HepG2 (cell line): ENCODE results near the gene CAMK2D. TPM values are rescaled to one million over a fixed set of nuclear protein-coding genes. Genes with fewer than 3 reads are reported as not detected.

Experiments
- ATAC-seq: fragments of 200-7000 bp; cut with Tn5 transposase; 3 replicates; pipeline ENCODE4 v1.9.1; 2020; ENCODE audit warnings: mild to moderate bottlenecking, moderate library complexity
- BruUV-seq: library from RNA; stranded (reverse); fragments of 400-500 nt; replicated peaks from 2 replicates; lab custom pipeline; 2021; lab: Mats Ljungman, UMichigan
- CTCF ChIA-PET: fragments of 300-600 bp; formaldehyde crosslinking; extraction: SDS; loops from one replicate; lab custom pipeline; 2021; ENCODE audit warnings: low total read pairs, inconsistent platforms, low intra/inter-chr PET ratio; lab: Yijun Ruan, JAX
- POLR2A ChIA-PET: fragments of 350-600 bp; sonication (Branson Sonifier 250); formaldehyde crosslinking; loops from one replicate; lab custom pipeline; 2020; ENCODE audit warnings: antibody characterized with exemption, inconsistent platforms; lab: Yijun Ruan, JAX
- DNase-seq: peaks from one replicate; pipeline ENCODE4 v3.0.0-alpha.2; 2015; ENCODE audit warnings: low spot score
- FAIRE-seq: peaks from 3 replicates; lab custom pipeline; 2011; peaks lifted over from hg19 to GRCh38; lab: Jason Lieb, UNC
- H2AFZ ChIP-seq: one replicate; pipeline ENCODE4 v1.6.1; 2011; ENCODE audit warnings: low read length, inconsistent platforms
- H3K27ac ChIP-seq: fragments of 300-600 bp; 3 replicates; pipeline ENCODE4 v1.8.0; 2011; ENCODE audit warnings: mixed run types, mild to moderate bottlenecking, mixed read lengths, low read length, inconsistent platforms; ENCODE audit not compliant: insufficient read depth; ENCODE audit errors: extremely low read length
- H3K27me3 ChIP-seq, 2 experiments: fragments of 200-600 bp in 1 of 2; 2 replicates in 1 of 2; 3 replicates in 1 of 2; pipeline versions ENCODE4 v1.6.0 to v1.8.0; 2011; ENCODE audit warnings: low read length in 2 of 2, mild to moderate bottlenecking in 2 of 2, moderate library complexity in 2 of 2, inconsistent platforms in 1 of 2; ENCODE audit not compliant: insufficient read depth in 2 of 2, control insufficient read depth in 1 of 2
- H3K36me3 ChIP-seq, 2 experiments: fragments of 200-600 bp in 1 of 2; replicated peaks in 1 of 2; 2 replicates in 1 of 2; 3 replicates in 1 of 2; pipeline versions ENCODE4 v1.5.1 to v1.8.0; 2011; ENCODE audit warnings: low read length in 2 of 2, inconsistent platforms in 1 of 2; ENCODE audit not compliant: insufficient read depth in 2 of 2, control insufficient read depth in 1 of 2
- H3K4me1 ChIP-seq: 2 replicates; pipeline ENCODE4 v1.5.1; 2012; ENCODE audit warnings: low read length, inconsistent platforms; ENCODE audit not compliant: insufficient read depth
- H3K4me2 ChIP-seq: 2 replicates; pipeline ENCODE4 v1.6.0; 2011; ENCODE audit warnings: low read depth, low read length, inconsistent platforms
- H3K4me3 ChIP-seq, 3 experiments: fragments of 200-600 bp in 1 of 3; sonication (generic), shearing (Covaris generic) in 1 of 3; replicated peaks in 1 of 3; 2 replicates each; pipeline ENCODE4 v1.5.1; 2011 to 2016; ENCODE audit warnings: low read length in 3 of 3, inconsistent platforms in 2 of 3, low read depth in 2 of 3, mild to moderate bottlenecking in 2 of 3, control low read depth in 1 of 3, mixed read lengths in 1 of 3; ENCODE audit not compliant: insufficient read depth in 1 of 3
- H3K79me2 ChIP-seq: one replicate; pipeline ENCODE4 v1.6.1; 2011; ENCODE audit warnings: low read length, inconsistent platforms; ENCODE audit not compliant: insufficient read depth
- H3K9ac ChIP-seq: 2 replicates; pipeline ENCODE4 v1.6.0; 2011; ENCODE audit warnings: mild to moderate bottlenecking, low read depth, low read length, inconsistent platforms; ENCODE audit not compliant: insufficient read depth
- H3K9me3 ChIP-seq: 2 replicates; pipeline ENCODE4 v1.5.1; 2012; ENCODE audit warnings: mild to moderate bottlenecking, low read length
- H4K20me1 ChIP-seq: 2 replicates; pipeline ENCODE4 v1.6.0; 2011; ENCODE audit warnings: inconsistent platforms, mild to moderate bottlenecking, low read length, moderate library complexity; ENCODE audit not compliant: insufficient read depth
- ATRX ChIP-seq: sonication (generic); formaldehyde crosslinking; IDR thresholded peaks from 2 replicates; pipeline ENCODE4 v1.4.0; 2020; ENCODE audit warnings: missing genetic modification reagents, borderline replicate concordance
- E2F1 ChIP-seq: sonication (generic); formaldehyde crosslinking; IDR thresholded peaks from 2 replicates; pipeline ENCODE4 v1.5.0; 2020; ENCODE audit warnings: missing genetic modification reagents
- KDM5B ChIP-seq: sonication (generic); formaldehyde crosslinking; IDR thresholded peaks from 2 replicates; pipeline ENCODE4 v1.4.0; 2020; ENCODE audit warnings: missing genetic modification reagents, mild to moderate bottlenecking, borderline replicate concordance
- MLLT10 ChIP-seq: sonication (generic); formaldehyde crosslinking; IDR thresholded peaks from 2 replicates; pipeline ENCODE4 v1.4.0; 2020; ENCODE audit warnings: missing genetic modification reagents
- NR2F6 ChIP-seq, 2 experiments: IDR thresholded peaks; 2 replicates each; pipeline ENCODE4 v1.6.1; 2016; ENCODE audit warnings: antibody characterized with exemption in 1 of 2, mild to moderate bottlenecking in 1 of 2
- PRPF4 ChIP-seq: fragments of 200-400 bp; formaldehyde crosslinking; IDR thresholded peaks from 2 replicates; pipeline ENCODE4 v1.6.1; 2016; ENCODE audit warnings: low read length, low read depth; ENCODE audit not compliant: poor library complexity, severe bottlenecking
- SRF ChIP-seq: IDR thresholded peaks from 2 replicates; pipeline ENCODE4 v1.6.1; 2011; ENCODE audit warnings: mild to moderate bottlenecking, low read depth, low read length, moderate library complexity
- WIZ ChIP-seq: sonication (generic); formaldehyde crosslinking; IDR thresholded peaks from 2 replicates; pipeline ENCODE4 v1.5.1; 2020; ENCODE audit warnings: mild to moderate bottlenecking, missing genetic modification reagents
- ZFP36 ChIP-seq: fragments of 150-350 bp; IDR thresholded peaks from 2 replicates; pipeline ENCODE4 v1.6.1; 2018; ENCODE audit warnings: borderline replicate concordance, low read length, low read depth; ENCODE audit not compliant: partially characterized antibody
- ZNF350 ChIP-seq: sonication (generic); formaldehyde crosslinking; IDR thresholded peaks from 2 replicates; pipeline ENCODE4 v1.4.0; 2020; ENCODE audit warnings: mild to moderate bottlenecking, low read depth, missing genetic modification reagents, borderline replicate concordance
- ZNF891 ChIP-seq: sonication (generic); formaldehyde crosslinking; IDR thresholded peaks from 2 replicates; pipeline ENCODE4 v1.5.0; 2020; ENCODE audit warnings: mild to moderate bottlenecking, missing genetic modification reagents
- WGBS: methylation state at CpG from one replicate; pipeline ENCODE4 v1.1.6; 2017; ENCODE audit warnings: low lambda C conversion rate; 5-methylcytosine and 5-hydroxymethylcytosine counted together
- in situ Hi-C: cut with HindIII; loops from 2 replicates; pipeline ENCODE4 v1.10.0; 2017; ENCODE audit warnings: low pct_unique_long_range_greater_than_20kb; ENCODE audit not compliant: extremely low pct_ligation_motif_present
- intact Hi-C: fragments of 100-400 bp; cut with micrococcal nuclease; formaldehyde crosslinking; loops from one replicate; pipeline ENCODE4 v1.10.0; 2022; ENCODE audit not compliant: unreplicated experiment
- polyA plus RNA-seq, 8 experiments: library from polyadenylated mRNA; depleted of rRNA in 3 of 8; stranded (reverse) in 7 of 8; unstranded in 1 of 8; fragments of >200 nt; fragmentation: Illumina TruSeq in 4 of 8; extraction: Trizol in 4 of 8; gene quantifications; 2 replicates each; pipeline versions ENCODE4 v1.2.1 to v1.2.3, GENCODE V29; 2011 to 2016; ENCODE audit warnings: low read depth in 4 of 8, missing spikeins in 1 of 8, mixed read lengths in 1 of 8; ENCODE audit not compliant: insufficient read depth in 1 of 8
- total RNA-seq, 5 experiments: library from RNA; depleted of rRNA; stranded (reverse); fragments of >200 nt; fragmentation: Illumina TruSeq; extraction: Trizol; gene quantifications; 2 replicates each; pipeline ENCODE4 v1.2.3, GENCODE V29; 2016; ENCODE audit warnings: low read depth in 1 of 5

The CAMK2D gene
- total and polyA plus RNA-seq, 2 of the 13 experiments (the other 11 are each of a cell fraction or from before 2014, with no cell fraction given) = 18.0 to 65.4 TPM

DNA sequence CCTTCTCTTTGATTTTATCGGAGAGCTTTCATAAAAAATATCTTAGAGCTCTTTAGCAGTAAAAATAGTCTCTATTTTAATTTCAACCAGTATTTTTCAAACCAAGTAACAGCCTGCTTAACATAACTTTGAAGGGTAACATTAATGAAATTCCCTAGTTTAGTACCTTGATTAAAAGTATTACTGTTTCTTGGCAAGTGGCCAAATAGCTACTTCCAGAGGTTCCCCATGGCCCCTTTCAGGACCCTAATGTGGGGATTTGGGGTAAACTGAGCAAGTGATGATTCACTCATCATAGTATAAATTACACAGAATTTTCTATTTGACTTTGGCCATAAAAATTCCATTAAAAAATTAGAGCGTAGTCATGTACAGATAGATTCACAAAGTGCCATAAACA lies 211.0 kb downstream of the CAMK2D start:
- in situ Hi-C loops = no loop called here
- H3K9ac ChIP-seq = no peak overlapping the region
- H3K79me2 ChIP-seq = no peaks in the 10 kb centered on the region
- peaks cover 3% of the 10 kb centered on the region; the same call in 1 of the 2 replicates for H4K20me1 ChIP-seq
- ATAC-seq (no peak), FAIRE-seq (no peak), DNase-seq (no peak)
- peaks cover 0 to 3% of the 10 kb centered on the region in 2 experiments; a peak in 2 of 5 replicates for H3K36me3 ChIP-seq
- BruUV-seq = no TSS peak
- H2AFZ ChIP-seq = no peak overlapping the region
- ChIA-PET POLR2A (no interaction called here), CTCF (no interaction called here)
- no peaks in the 10 kb centered on the region for H3K9me3 ChIP-seq
- peaks cover 22% of the 10 kb centered on the region for H3K4me1 ChIP-seq
- H3K27me3 ChIP-seq = no peaks in the 10 kb centered on the region
- intact Hi-C loops = no loop called here
- WGBS = 98% methylated on average over 2 of the region's 2 CpGs
- no peak overlapping the region for H3K4me2 ChIP-seq
- no peak for TF ChIP-seq WIZ
- no peak for TF ChIP-seq KDM5B (CRISPR knock-in tag)
- no peak for TF ChIP-seq ZFP36
- TF ChIP-seq E2F1 (CRISPR knock-in tag) = no peak
- no peak for TF ChIP-seq MLLT10
- no peak overlapping the region for H3K4me3 ChIP-seq
- no peak overlapping the region for H3K27ac ChIP-seq

DNA sequence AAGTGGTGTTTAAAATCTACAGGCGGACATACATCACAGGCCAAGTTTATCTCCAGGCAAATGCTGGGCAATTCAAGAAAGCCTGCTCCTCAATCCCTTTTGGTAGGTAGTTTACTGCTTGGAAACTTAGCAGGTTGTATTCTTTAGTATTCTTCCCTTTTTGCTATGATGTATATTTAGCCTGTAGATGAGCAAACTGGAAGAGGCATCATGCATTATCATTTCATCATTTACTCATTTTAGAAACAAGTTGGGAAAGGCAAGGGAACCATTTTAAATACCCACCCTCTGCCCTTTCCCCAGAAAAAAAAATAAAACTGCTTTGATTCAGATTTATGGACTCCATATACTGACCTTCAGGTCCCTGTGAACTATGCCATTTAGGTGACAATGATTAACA lies 213.2 kb downstream of the CAMK2D start:
- Histone ChIP-seq H3K4me2 (no peak overlapping the region), H3K4me1 (peaks cover 22% of the 10 kb centered on the region), H3K36me3 (peaks cover 0 to 3% of the 10 kb centered on the region in 2 experiments; a peak in 2 of 5 replicates), H3K27me3 (no peaks in the 10 kb centered on the region), H3K9ac (no peak overlapping the region), H3K27ac (peak overlapping the region; percentile 32), H3K9me3 (no peaks in the 10 kb centered on the region), H2AFZ (no peak overlapping the region), H3K79me2 (no peaks in the 10 kb centered on the region), H3K4me3 (no peak overlapping the region), H4K20me1 (peaks cover 3% of the 10 kb centered on the region; the same call in 1 of the 2 replicates)
- no peak for DNase-seq
- WGBS = 100% methylated on average over 1 of the region's 1 CpG
- TF ChIP-seq NR2F6 (IDR thresholded peaks at IDR 0.05) (no peak), NR2F6 (CRISPR knock-in tag; IDR thresholded peaks at IDR 0.05) (no peak), ZNF350 (CRISPR knock-in tag) (no peak), SRF (no peak), ZNF891 (CRISPR knock-in tag) (no peak), PRPF4 (no peak), ATRX (CRISPR knock-in tag) (no peak)
- FAIRE-seq = no peak
- ATAC-seq = no peak
- ChIA-PET CTCF (interaction anchor here (0.6 to 1.5 kb wide), 5 partner anchors 136 to 404 kb away, joined by 3 to 8 read pairs (median 4); no protein-coding TSS in a partner anchor), POLR2A (interaction anchor here (1.1 to 1.2 kb wide), 3 partner anchors 211 to 214 kb away, joined by 3 to 5 read pairs (median 5); partner anchors contain the start of gene CAMK2D)
- in situ Hi-C loops = loop anchor here (5.0 kb wide), 1 partner anchor 214 kb away; the partner anchor contains the start of gene CAMK2D
- intact Hi-C loops = loop anchor here (5.0 kb wide), 1 partner anchor 94 kb away; no protein-coding TSS in a partner anchor
- BruUV-seq = no TSS peak
